Fibroblast of skin of back (primary cell): ENCODE results near the gene ENO1.
"Not testable (repeated sequence)": the region's sequence is repeated elsewhere in the genome, so short reads cannot be mapped to it uniquely, and the experiment has no call there.

Source experiments
- DNase-seq: peaks from one replicate; pipeline ENCODE4 v3.0.0-alpha.2; 2013

ENO1 gene

DNA sequence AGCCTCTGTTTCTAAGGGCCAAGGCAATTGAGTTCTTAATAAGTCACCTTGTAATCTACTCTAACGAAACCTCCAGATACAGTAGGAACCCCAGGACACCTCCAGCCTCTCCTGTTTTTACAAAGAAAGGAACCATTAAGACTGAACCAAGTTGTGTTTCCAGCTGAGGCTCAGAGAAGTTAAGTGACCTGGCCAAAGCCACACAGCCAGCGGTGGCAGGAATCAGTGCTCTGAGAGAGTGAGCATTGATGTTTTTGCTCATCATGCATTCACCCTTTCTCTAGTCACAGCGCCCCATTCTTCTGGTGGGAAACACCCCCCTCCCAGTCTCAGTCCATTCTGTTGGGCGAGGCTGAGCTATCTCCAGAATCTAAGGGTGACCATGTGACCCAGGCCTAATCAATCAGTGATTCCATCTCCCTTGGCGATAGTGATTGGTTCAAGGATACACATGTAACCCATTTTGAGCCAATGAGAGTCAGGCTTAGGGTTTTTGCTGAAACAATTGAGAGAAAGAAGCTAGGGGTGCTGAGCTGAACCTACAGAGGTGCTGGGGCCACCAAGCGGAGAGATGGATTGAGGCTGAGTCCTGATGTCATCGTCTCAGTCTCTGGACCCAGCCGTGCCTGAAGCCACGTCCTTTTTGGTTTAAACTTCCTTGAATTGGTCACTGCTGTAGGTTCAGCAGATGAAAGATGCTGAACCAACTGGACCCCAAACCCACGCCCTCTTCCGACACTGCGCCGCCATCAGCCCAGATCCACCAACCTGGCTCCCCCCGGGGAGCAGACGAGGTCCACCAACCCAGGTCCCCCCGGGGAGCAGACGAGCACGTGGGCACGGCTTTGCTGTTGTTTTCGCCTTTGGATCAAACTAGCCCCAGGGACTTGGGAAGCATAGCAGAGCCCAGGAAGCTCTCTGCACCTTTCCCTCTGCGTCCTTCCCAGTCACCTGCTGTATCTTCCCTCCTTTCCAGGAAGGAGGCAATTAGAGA is 33.1 kb downstream of the ENO1 start:
- no peak for DNase-seq

DNA sequence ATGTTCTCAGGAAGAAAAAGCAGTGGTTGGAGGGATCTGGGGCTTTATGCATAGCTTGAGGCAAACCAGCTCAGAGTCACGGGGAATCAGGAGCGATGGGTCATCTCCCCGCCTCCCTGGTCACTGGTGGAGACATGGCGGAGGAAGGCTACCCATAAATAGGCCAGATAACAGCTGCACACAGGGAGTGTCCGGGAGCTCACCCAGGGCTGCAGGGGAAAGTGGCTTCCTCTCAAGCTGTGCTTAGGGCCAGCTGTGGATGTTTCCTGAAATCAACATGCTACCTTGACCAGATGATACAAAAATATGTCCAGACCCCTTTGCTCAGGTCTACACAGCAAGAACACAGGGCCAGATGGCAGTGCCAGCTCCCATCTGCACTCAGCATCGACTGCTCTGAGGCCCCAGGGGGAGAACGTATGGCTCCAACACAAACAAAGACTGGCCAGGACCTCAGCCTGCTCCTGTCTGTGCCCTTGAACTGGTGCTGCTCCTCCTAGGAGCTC is 33.9 kb downstream of the ENO1 start:
- DNase-seq = no peak

DNA sequence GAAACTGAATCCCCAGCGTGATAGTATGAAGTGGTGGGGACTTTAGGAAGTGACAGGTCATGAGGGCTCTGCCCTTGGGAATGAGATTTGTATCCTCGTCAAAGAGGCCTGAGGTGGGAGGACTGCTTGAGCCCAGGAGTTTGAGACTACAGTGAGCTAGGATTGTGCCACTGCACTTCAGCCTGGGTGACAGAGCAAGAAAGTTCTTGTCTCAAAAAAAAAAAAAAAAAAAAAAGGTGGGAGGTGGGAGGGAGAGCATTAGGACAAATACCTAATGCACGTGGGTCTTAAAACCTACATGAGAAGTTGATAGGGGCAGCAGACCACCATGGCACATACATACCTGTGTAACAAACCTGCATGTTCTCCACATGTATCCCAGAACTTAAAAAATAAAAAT is 37.1 kb downstream of the ENO1 start:
- no peak for DNase-seq

DNA sequence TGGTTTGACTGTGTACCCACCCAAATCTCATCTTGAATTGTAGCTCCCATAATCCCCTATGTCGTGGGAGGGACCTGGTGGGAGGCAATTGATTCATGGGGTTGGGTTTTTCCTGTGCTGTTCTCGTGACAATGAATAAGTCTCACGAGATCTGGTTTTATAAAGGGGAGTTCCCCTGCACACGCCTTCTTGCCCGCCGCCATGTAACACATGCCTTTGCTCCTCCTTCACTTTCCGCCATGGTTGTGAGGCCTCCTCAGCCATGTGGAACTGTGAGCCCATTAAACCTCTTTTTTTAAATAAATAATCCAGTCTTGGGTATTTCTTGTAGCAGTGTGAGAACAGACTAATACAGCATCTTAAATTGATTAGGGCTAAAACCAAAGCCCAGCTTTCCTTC is 38.5 kb downstream of the ENO1 start:
- no peak for DNase-seq

DNA sequence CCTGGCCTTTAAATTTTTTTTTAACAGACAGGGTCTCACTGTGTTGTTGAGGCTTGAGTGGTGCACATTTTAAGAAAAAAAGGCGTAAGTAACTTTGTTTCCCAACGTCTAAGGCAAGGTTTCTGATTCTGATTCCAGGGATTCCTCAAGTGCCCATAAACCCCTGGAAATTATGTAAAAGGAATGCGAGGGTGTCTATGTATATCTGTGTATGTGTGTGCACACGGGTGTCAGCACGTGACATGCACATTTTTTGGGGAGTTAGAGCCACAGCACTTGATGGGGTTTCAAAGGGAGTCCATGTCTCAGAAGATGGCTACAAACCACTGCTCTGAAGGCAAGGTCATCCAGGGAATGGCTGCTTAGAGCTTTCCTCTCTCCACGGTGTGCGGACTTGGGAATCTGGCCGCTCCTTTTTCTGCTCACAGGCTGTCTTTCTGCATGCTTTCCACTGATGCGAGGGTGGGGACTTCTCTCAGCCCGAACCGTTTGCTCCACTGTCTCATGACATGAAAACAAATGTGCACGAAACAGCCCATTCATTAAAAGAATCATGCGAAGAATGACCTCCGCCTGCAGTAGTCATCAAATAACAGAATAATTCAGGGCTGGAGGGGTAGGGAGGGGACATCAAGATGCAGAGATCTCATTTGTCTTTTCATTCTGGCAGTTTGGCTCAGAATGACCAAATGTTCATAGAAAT is 42.4 kb downstream of the ENO1 start:
- no peak for DNase-seq

DNA sequence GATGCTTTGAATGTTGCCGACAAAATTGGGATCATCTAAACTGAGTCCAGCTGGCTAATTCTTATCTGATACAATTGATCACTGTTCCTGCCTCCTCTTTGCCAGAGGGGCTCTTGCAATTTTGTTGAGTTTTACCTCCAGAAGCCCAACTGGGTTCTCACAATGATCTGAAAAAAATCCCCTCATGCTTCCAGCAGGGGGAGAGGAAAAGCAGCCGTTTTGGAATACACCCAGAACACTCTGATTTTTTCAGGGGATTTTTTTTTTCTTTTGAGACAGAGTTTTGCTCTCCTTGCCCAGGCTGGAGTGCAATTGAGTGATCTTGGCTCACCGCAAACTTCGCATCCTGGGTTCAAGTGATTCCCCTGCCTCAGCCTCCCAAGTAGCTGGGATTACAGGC is 47.1 kb downstream of the ENO1 start:
- DNase-seq = no peak

DNA sequence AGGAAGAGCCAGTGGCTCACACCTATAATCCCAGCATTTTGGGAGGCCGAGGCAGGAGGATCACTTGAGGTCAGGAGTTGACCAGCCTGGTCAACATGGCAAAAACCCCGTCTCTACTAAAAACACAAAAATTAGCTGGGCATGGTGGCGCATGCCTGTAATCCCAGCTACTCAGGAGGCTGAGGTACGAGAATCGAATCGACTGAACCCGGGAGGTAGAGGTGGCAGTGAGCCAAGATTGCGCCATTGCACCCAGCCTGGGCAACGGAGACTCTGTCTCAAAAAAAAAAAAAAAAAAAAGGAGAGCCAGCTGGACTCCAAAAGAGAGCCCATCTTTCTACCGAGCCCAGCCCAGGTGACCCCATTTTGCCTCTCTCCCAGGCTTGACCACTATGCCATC is 47.8 kb downstream of the ENO1 start:
- not testable (repeated sequence) for DNase-seq

DNA sequence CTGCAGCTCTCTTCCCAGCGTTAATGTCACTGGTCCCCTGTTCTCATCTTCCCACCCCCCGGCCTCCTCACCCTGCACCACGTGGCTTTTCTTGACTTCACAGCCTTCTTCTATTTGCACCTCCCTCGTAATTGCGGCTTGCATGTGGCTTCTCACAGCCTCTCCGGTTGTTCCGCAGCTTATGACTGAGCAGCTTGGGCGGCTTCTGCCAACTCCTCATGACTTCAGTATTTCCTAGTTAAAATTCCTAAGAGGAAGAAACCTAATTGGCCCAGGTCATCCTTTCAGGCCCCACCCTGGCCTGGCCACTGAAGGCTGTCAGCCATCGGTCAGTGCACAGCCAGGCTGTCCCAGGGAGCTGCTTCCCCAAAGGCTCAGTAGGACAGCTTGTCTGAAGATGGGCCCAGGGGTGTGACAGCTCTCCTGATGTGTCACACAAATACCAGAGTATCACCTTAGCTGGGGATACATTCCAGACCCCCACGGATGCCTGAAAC is 52.5 kb downstream of the ENO1 start:
- peak; percentile 87 for DNase-seq

DNA sequence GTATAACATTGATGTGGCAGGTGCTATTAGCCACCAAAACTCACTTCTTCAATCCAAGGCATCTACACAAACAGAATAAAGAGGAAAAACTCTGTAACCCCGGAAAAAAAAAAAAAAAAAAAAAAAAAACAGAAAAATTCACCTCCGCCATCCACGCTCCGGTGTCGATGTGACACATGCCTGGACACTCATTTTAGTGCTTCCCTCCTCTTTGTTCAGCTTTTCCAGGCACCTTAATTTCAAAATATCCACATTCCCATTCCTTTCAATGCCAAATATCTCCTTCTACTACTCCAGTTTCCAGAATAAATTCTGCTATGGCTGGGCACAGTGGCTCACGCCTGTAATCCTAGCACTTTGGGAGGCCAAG is 55.2 kb downstream of the ENO1 start:
- DNase-seq = no peak

DNA sequence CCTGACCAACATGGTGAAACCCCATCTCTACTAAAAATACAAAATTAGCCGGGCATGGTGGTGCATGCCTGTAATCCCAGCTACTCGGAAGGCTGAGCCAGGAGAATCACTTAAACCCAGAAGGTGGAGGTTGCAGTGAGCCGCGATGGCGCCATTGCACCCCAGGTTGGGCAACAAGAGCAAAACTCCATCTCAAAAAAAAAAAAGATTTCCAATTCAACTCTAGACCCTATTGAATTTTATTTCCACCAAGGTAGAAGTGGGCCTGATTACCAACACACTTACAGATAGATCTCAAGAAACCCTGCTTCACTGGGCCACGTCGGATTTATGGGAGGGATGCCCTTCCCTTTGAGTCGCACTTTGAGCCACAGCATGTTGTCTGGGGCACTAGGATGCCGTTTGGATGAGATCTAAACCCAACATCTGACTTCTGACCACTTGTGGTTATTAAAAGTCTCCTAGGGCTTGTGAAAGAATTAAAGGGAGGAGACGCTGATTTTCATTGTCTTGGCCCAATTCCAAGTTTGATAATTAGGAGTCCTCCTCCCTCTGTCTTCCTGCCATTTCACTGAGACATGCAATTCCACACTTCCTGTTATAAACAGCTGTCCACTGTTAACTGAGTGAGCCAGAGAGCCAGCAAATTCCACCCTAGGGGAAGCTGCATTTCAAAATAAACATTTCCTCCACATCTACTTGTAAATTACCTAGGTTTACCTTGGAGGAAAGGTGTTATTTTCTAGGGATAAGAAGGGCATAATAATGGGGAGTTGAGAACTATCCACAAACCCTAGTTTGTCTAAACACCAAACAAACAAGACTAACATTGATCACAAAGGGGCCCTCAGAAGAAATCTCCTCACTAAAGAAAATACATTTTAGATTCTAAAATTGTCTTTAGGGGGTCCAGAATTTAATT is 55.9 kb downstream of the ENO1 start:
- peak; percentile 93 for DNase-seq

DNA sequence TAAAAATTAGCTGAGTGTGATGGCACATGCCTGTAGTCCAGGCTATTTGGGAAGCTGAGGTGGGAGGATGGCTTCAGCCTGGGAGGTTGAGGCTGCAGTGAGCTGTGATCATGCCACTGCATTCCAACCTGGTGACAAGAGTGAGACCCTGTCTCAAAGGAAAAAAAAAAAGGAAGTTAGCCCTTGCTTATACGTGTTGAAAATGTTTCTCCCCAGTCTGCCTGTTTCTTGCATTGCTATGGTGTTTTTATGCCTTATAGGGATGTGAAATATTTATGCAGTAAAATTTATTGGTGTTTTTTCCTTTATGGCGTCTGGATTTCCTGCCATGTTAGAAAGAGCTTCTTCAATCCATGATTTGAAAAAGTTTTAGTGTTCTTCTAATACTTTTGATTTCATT is 57.4 kb downstream of the ENO1 start:
- peak; percentile 57 for DNase-seq

DNA sequence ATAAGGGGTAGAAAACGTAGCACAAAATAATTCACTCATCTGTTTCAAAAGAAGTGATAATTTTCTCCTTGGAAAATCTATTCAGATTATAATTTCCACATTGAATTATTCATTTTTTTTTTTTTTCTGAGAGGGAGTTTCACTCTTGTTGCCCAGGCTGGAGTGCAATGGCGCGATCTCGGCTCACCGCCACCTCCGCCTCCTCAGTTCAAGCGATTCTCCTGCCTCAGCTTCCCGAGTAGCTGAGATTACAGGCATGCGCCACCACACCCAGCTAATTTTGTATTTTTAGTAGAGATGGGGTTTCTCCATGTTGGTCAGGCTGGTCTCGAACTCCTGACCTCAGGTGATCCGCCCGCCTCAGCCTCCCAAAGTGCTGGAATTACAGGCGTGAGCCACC is 59.7 kb downstream of the ENO1 start:
- DNase-seq = not testable (repeated sequence)

DNA sequence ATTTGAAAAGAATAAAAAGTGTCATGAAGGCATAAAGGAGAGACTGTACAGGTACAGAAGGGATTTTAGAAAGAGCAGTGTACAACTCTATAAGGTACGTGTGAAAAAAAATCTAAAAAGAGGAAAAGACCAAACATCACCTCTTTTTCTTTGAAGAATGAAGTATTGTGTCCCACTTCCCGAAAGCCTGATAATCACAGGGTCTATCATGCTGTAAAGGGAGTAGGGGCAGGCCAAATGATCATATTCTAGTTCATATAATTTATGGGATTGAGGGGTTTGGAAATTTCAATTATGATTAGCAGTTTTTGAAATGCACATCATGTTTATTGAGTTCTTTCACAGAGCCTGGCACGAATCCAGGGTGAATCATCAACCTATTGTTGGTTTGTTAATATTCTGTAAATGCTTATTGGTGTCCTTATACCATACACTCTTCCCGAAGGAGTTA is 60.1 kb downstream of the ENO1 start:
- DNase-seq = peak; percentile 76

DNA sequence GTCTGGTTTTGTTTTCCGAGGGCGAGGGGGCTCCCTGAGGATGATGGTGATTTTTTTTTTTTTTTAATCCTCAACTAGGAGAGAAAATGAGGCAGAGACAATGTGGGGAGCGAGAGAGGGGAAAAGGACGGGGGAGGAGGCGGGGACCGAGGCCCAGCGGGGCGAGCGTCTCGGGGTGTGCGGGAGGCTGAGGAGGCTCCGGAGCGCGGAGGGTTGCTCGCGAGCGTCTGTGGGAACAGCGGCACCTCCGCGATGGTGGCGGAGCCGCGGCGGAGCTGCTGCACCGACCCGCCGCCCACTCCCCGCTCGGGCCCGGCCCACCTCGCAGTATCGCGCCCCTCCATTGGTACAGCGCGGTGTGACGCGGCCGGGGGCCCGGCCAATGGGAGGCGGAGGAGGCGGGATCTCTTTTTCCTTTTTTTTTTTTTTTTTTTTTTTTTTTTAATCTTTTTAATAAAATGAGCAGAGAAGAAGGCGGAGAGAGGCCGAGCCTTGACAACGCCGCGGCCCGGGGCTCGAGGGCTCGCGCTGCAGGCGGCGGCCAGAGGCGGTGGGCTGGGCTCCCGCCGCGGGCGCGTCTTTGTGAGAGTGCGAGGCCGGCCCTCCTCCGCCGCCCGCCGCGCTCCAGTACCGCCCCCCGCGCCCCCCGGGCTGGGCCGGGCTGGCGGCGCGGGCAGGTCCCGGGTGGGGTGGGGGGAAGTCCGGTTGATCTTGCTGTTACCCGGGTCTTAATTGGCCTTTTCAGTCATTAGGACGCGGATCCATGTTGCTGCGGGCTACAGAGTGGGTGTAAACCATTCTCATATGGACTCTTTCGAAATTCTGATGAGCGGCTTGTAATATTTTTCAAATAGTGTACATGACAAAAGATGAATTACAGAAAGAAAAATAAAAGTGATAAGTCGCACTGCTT is 60.8 kb downstream of the ENO1 start, which contains the start of gene RERE:
TSS of gene RERE (minus strand) at position 229 of the 913 bp plus-strand sequence.
- DNase-seq = peak; percentile 92

DNA sequence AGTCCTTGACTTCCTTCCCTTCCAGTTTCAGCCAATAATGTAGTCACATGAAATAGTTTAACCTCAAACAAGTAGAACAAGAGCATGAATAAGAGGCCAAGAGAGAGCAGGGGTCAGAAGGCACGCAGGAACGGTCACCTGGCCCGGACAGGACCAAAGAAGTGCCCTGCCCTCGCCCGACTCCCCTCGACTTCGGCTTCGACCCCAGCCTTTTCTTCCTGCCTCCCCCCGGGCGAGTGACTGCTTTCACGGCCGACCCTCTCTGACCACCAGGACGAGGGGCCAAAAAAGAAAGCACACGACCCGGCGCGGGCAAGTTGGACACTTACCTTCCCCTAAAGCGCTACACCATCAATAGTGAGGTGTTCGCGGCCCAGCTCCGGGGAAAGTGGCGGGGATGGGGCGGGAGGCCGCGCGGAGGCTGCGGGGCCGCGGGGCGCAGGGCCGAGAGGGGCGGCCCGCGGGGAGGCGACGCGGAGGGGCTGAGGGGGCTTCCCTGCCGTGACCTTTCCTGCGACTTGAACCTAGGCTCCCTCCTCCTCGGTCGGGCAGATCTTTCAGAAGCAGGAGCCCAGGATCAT is 61.6 kb downstream of the ENO1 start:
- no peak for DNase-seq

DNA sequence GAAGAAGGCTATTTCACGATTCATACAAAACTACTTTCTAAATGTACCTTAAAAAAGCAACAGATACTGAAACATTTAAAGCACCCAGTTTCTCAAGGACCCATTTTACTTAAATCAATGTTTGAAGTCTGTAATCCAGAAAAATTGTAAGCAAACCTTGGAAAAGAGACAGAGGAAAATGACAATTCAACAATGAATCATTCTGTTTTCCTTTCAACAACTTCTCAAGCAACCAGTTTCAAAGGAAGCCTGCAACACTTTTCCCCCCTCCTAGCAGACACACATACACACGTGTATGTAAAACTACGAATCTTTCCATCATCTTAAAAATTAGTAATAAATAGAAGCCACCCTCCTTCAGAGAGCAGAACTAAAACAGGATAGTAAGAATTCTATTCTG is 62.2 kb downstream of the ENO1 start:
- DNase-seq = peak; percentile 56

DNA sequence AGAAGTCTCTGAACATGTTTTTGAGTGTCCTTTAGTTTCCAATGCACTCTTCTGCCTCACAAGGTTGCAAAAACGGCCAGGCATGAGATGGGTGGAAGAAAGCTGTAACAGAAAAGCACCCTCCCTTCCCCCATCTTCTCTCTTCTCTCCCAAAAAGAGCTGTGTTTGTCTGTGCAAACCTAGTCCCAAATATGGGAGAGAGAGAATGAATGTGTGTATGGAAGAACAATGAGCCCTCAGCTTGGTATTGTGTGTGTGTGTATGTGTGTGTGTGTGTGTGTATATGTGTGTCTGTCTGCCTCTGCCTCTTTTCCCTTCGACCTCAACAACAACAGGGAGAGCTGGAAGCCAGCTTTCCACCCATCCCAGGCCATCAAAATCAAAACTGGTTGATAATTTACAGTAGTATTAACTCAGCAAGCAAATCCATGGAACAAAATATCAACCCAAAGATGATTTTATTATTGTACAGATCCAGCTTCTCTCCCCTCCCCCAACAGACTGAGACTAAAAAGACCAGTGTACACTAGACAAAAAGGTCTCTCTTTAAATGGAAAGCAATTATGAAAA is 62.8 kb downstream of the ENO1 start:
- no peak for DNase-seq

DNA sequence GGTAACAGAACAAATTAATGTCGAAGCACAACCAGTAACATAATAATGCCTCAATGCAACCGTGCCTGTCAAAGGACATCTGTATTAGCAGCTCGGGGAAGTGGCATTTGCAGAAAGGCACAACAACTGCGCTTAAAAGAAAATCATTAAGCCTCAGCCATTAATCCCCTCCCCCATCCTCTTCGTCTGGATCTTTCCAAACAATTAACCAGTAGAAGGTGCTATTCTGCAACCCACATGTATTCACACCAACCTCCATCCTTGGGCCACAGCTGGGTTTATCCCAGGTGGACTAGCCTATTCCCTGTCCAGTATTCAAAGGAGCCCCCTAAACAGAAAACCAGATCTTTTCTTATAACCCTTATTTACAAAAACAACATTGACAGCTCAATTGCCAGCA is 63.6 kb downstream of the ENO1 start:
- no peak for DNase-seq

DNA sequence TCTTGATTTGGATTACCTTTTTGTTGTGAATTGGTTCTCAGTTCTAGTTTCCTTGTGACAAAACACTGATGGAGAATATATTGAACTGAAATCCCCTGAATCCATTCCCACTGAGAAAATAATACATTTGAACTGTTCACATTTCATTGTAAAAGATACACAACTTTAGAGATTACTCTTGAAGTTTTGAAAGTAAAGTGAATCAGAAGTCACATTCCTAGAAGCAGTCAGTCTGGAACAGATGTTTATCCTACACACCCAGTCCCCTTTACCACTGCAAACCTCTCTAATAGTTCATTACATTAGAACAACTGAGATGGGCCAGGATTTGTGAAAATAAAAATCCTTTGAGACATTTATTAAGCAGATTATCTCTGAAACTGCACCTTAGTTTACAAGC is 64.5 kb downstream of the ENO1 start:
- no peak for DNase-seq

DNA sequence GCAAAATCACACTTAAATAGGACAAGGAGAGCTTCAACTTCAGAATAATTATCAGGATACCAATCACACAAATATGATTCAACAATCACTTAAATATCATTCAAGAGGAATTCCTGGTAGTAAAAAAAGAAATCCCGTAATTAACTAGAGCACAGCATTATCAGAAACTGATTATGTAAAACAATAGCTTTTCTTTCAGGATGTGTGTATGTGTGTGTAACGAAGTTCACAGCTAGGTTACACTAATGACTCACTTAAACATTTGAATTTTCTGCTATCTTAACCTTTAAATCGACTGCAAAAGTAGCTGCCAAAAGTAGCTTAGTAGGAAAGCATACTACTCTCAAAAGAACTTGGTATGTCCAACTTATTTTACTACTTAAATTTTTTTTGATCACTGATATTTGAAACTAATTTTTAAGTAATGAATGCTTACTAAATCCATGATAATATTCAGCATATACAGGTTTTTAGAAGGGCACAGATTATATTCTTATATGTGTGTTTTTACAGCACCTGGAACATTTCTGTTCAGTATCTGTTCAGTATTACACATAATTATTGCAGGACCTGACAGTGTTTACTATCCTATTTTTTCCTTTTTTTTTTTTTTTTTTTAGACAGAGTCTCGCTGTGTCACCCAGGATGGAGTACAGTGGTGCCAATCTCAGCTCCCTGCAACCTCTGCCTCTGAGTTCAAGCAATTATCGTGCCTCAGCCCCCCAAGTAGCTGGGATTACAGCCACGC is 65.3 kb downstream of the ENO1 start:
- no peak for DNase-seq
